Type B pancreatic cell (in vitro differentiated cells): ENCODE data around the gene KRT26. TPM values are rescaled to one million over a fixed set of nuclear protein-coding genes. Genes with fewer than 3 reads are reported as not detected.

Experiments used
- DNase-seq: peaks from one replicate; pipeline ENCODE4 v3.0.0; 2021; ENCODE audit warnings: mixed read lengths; ENCODE audit not compliant: unreplicated experiment; ENCODE audit errors: extremely low spot score
- H3K27ac Mint-ChIP-seq: 2 replicates; pipeline ENCODE4 v1.8.0; 2021; ENCODE audit warnings: mild to moderate bottlenecking, mixed read lengths
- H3K27me3 Mint-ChIP-seq: 2 replicates; pipeline ENCODE4 v1.8.0; 2021; ENCODE audit warnings: mixed read lengths
- H3K36me3 Mint-ChIP-seq: 2 replicates; pipeline ENCODE4 v1.8.0; 2021; ENCODE audit warnings: mixed read lengths
- H3K4me1 Mint-ChIP-seq: one replicate; pipeline ENCODE4 v1.8.0; 2021; ENCODE audit warnings: mixed read lengths; ENCODE audit not compliant: unreplicated experiment
- H3K4me3 Mint-ChIP-seq: 2 replicates; pipeline ENCODE4 v1.8.0; 2021; ENCODE audit warnings: mild to moderate bottlenecking, mixed read lengths
- H3K9me3 Mint-ChIP-seq: 2 replicates; pipeline ENCODE4 v1.8.0; 2021; ENCODE audit warnings: mixed read lengths
- CTCF ChIP-seq: fragments of 200-600 bp; sonication (generic); conservative IDR thresholded peaks from 2 replicates; pipeline ENCODE4 v1.5.0; 2021; ENCODE audit warnings: antibody characterized with exemption, mild to moderate bottlenecking
- total RNA-seq: library from RNA; stranded (reverse); gene quantifications from 2 replicates; pipeline ENCODE4 v1.2.1, GENCODE V29; 2021; ENCODE audit warnings: low replicate concordance

Gene KRT26
- total RNA-seq, 1 donor from 2014 or later: not detected

- DNase-seq: no peak
- no peak for TF ChIP-seq CTCF
- H3K4me3 Mint-ChIP-seq: no peak overlapping the region
- peaks cover 12% of the 10 kb centered on the region for H3K9me3 Mint-ChIP-seq
- no peaks in the 10 kb centered on the region for H3K4me1 Mint-ChIP-seq
- no peaks in the 10 kb centered on the region for H3K36me3 Mint-ChIP-seq
- H3K27ac Mint-ChIP-seq: no peak overlapping the region
- peaks cover 6% of the 10 kb centered on the region for H3K27me3 Mint-ChIP-seq
Observed at GRCh38 chr17:40765657-40766056, 6.3 kb downstream of the KRT26 start.

DNA sequence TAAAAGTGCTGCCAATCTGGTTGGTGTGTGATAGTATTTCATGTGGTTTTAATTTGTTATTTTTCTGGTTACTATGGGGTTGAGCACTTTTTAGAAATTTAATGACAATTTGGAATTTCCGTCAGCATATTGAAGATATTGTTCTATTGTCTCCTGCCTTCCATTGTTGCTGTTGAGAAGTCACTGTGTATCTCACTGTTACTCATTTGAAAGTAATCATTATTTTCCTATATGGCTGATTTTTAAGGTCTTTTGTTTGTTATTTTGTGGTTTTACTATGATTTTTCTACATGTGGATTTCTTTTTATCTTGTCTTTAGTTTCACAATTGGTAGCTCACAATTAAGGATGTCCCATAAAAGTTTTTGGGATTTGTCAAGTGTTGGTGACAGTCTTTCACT, 8.2 kb downstream of the KRT26 start:
- peaks cover 17% of the 10 kb centered on the region for H3K9me3 Mint-ChIP-seq
- H3K4me1 Mint-ChIP-seq: no peaks in the 10 kb centered on the region
- no peak overlapping the region for H3K27ac Mint-ChIP-seq
- peaks cover 6% of the 10 kb centered on the region for H3K27me3 Mint-ChIP-seq
- no peak overlapping the region for H3K4me3 Mint-ChIP-seq
- TF ChIP-seq CTCF: no peak
- no peaks in the 10 kb centered on the region for H3K36me3 Mint-ChIP-seq
- DNase-seq: no peak

GRCh38 chr17:40760105-40761016, 11.6 kb downstream of the KRT26 start:
- H3K27me3 Mint-ChIP-seq: peaks cover 19% of the 10 kb centered on the region
- no peaks in the 10 kb centered on the region for H3K4me1 Mint-ChIP-seq
- H3K9me3 Mint-ChIP-seq: peaks cover 17% of the 10 kb centered on the region
- H3K4me3 Mint-ChIP-seq: no peak overlapping the region
- H3K27ac Mint-ChIP-seq: no peak overlapping the region
- H3K36me3 Mint-ChIP-seq: no peaks in the 10 kb centered on the region
- DNase-seq: no peak
- no peak for TF ChIP-seq CTCF

DNA sequence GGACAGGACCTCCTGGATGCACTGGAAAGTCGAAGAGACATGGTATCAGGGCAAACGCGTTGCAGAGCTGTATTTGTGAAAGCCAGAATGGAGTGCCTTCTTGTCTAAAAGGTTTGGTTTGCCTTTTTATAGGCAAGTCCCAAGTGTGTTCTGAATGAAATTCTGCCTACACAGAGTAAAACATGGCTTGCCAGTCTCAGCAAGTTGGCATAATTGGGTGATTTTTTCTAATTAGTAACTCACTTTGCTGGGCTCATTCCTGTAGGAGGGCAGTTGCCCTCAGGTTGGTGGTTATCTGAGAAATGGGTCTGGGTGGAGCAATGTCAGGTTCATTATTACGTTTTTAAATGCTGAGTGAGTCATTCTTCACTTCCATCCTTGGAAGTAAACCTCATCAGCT, 16.8 kb downstream of the KRT26 start, which contains the start of gene KRT25:
Gene KRT25, minus strand, starts transcription at position 101 of the 400 bp plus-strand sequence. Its CDS starts 60 bp downstream, at position 41.
- no peak for TF ChIP-seq CTCF
- no peak within 1 kb of the TSS for H3K4me3 Mint-ChIP-seq
- H3K27ac Mint-ChIP-seq: no peak within 1 kb of the TSS
- H3K4me1 Mint-ChIP-seq: no peaks in the 10 kb centered on the region
- DNase-seq: no peak
- peaks cover 6% of the 10 kb centered on the region for H3K9me3 Mint-ChIP-seq
- H3K27me3 Mint-ChIP-seq: peaks cover 31% of the 10 kb centered on the region
- H3K36me3 Mint-ChIP-seq: no peaks in the 10 kb centered on the region

GRCh38 chr17:40753804-40754203, 18.2 kb downstream of the KRT26 start:
- peaks cover 25% of the 10 kb centered on the region for H3K27me3 Mint-ChIP-seq
- no peak for TF ChIP-seq CTCF

More at GRCh38 chr17:40753804-40754203, 18.2 kb downstream of the KRT26 start:
- DNase-seq: no peak
- H3K4me1 Mint-ChIP-seq: no peaks in the 10 kb centered on the region
- H3K9me3 Mint-ChIP-seq: no peaks in the 10 kb centered on the region
- H3K36me3 Mint-ChIP-seq: no peaks in the 10 kb centered on the region
- no peak overlapping the region for H3K27ac Mint-ChIP-seq
- no peak overlapping the region for H3K4me3 Mint-ChIP-seq
